Astrocyte of the cerebellum (primary cell): ENCODE results near the gene IFIT3.

Experiments used
- DNase-seq: peaks from one replicate; pipeline ENCODE4 v3.0.0-alpha.2; 2011; ENCODE audit warnings: low read depth
- H3K4me3 ChIP-seq: 2 replicates; pipeline ENCODE4 v1.5.1; 2011; ENCODE audit warnings: mild to moderate bottlenecking, low read depth, low read length, moderate library complexity
- in situ Hi-C: cut with HindIII; loops from 2 replicates; pipeline ENCODE4 v1.10.0; 2017; ENCODE audit warnings: low sequenced_read_pairs
- TF ChIP-seq, protein P1 (sequence below): IDR thresholded peaks from 2 replicates; pipeline ENCODE4 v1.5.1; 2012; ENCODE audit warnings: low read length, low read depth, moderate library complexity, mild to moderate bottlenecking; ENCODE audit errors: missing control alignments

The IFIT3 gene

DNA sequence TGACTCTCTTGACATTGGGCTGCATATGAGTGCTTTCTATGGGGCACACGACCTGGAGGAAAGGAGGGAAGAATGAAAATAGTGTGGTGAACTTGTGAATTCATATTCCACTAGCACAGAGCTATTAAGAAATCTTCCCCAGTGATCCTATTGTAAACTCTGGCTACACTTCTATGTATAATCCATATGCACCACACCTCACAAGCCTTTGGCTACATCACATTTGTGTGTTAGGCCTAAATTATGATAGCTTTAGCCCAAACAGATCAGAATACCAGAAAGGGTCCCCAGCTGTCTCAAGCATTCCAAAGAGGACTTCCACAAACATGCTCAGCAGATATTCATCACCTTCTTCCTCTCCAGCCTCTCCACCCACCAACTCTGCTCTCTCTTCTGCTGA lies 40.3 kb downstream of the IFIT3 start:
- TF ChIP-seq, protein P1, sequence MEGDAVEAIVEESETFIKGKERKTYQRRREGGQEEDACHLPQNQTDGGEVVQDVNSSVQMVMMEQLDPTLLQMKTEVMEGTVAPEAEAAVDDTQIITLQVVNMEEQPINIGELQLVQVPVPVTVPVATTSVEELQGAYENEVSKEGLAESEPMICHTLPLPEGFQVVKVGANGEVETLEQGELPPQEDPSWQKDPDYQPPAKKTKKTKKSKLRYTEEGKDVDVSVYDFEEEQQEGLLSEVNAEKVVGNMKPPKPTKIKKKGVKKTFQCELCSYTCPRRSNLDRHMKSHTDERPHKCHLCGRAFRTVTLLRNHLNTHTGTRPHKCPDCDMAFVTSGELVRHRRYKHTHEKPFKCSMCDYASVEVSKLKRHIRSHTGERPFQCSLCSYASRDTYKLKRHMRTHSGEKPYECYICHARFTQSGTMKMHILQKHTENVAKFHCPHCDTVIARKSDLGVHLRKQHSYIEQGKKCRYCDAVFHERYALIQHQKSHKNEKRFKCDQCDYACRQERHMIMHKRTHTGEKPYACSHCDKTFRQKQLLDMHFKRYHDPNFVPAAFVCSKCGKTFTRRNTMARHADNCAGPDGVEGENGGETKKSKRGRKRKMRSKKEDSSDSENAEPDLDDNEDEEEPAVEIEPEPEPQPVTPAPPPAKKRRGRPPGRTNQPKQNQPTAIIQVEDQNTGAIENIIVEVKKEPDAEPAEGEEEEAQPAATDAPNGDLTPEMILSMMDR = no peak
- in situ Hi-C loops = no loop called here
- DNase-seq = no peak
- H3K4me3 ChIP-seq = no peak overlapping the region

DNA sequence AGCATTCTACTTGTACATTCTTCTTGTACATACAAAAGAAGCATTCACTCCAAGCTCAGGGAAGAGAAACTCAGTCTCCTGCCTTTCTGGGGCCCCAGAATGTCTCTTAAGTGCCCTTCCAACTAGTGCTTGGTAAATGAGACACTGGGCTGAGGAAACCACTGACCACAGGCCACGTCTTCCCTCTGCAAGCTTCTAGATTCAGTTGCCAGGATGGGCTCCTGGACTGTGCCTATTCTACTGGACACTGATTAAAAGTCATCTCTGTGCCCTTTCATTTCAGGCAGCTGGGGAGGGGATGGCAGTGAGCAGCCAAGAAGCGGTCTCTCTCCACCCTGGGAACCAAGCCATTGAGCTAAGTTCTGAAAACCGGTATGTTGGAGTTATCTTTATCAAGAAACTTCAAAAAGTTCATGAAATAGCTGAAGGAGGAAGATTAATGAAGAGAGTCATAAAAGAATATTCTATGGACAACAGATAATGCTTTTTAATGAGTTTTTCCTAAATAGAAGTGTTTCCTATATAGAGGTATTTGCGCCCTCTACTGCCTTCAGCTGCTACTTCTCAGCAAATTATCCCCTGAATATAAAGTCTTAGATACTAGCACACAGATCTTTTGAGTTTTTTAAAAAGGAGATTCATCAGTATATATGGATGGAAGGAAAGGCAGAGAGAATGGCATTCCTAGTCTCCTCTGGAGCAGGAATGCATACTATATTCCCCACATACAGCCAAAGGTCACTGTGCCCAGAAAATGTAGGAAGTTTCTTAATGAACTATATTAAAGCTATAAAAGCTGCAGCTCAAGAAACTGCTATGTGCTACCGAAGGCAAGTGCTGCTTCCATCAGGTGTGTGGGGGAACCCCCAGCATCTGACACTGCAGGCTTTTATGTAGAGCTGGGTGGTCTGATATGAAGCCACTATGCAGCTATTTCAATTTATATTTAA lies 41.6 kb downstream of the IFIT3 start:
- TF ChIP-seq, protein P1 = peak; percentile 62
- H3K4me3 ChIP-seq = no peak overlapping the region
- in situ Hi-C loops = no loop called here
- DNase-seq = peak; percentile 32

GRCh38 chr10:89371079-89371478 lies 43.3 kb downstream of the IFIT3 start:
- in situ Hi-C loops = no loop called here
- TF ChIP-seq, protein P1 = no peak
- H3K4me3 ChIP-seq = no peak overlapping the region
- DNase-seq = no peak

DNA sequence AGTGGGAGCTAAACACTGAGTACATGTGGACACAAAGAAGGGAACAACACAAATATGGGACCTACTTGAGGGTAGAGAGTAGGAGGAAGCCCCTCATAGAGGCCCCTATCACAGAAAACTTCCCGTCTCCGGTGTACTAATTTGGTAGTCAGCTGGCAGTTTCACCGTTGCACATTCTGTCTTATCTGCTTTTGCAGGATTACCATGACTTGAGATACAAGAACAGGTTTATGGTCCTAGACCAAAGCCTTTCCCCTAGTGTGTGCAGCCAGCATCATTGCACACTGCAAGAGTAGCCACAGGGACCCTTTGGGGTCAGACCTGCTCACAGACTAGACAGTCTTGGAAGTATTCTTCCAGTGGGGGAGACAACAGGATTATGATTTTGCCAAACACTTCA lies 44.2 kb downstream of the IFIT3 start:
- no peak for DNase-seq
- in situ Hi-C loops = no loop called here
- TF ChIP-seq, protein P1 = no peak
- no peak overlapping the region for H3K4me3 ChIP-seq

DNA sequence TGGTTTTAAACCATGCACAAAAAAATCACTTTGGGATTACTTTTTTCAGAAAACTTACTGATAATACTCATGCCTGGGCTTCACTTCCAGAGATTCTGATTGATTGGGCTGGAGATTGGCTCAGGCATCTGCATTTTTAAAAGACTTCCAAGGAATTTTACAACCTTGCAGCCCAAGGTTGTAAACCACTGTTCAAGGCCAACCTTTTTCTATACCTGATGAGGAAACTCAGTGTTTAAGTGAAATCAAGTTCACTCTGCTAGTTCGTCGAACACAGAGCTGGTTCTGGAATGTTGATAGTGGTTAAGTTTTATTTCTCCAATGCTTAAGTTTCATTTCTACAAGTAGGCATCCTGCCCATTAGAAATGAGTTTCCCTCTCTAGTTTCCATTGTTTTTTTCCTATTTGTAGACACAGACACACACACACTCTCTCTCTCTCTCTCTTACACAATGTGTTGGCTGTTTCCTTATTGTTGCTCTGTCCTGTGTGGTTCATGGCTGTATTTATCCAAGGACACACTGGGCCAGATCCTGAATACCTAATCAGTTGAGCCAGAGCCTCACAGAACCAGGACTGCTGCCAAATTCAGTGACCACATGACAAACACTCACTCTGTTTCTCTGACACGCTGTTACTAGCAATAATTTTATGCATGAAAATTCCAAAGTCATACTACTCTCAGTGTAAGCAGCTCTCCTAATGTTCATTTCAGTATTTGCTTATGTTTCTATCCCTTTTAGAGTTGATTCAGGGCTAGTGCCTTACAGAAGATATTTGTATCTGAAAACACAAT lies 46.3 kb downstream of the IFIT3 start:
- H3K4me3 ChIP-seq = no peak overlapping the region
- in situ Hi-C loops = no loop called here
- TF ChIP-seq, protein P1 = no peak
- peak; percentile 96 for DNase-seq

DNA sequence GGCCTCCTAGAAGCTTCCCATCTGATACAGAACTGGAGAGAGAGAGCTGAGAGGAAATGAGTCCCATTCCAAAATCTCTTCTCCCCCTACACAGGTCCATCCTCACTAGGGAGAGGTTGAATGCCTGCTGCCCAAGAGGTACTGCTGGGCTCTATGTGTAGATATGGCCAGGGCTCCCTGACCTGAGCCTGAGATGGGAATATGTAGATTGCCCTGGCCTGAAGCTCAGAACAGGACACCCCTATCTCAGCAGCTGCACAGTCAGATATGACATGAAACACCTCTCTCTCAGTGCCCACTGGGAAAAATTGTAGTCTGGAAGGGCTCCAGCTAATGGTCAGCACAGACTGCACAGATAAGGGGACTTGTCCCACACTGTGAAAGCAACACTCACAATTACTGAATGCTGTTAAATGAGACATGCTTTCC lies 46.9 kb downstream of the IFIT3 start:
- no peak for DNase-seq
- in situ Hi-C loops = no loop called here
- H3K4me3 ChIP-seq = no peak overlapping the region
- TF ChIP-seq, protein P1 = no peak
